Measurements from ENCODE around the gene KLF13. TPM values are rescaled to one million over a fixed set of nuclear protein-coding genes. Genes with fewer than 3 reads are reported as not detected.
A peak's percentile ranks its signal among the peaks of the same experiment; 100 is the strongest.

The KLF13 gene
- polyA plus RNA-seq, 2 donors, result 9.0 to 20.9 TPM

GRCh38 chr15:31330111-31330785 is 3.6 kb downstream of the KLF13 start:
- H3K27ac ChIP-seq (ENCODE audit: low read depth in 2 of 2, low read length in 1 of 2), result peak overlapping the region; percentile 48 to 99
- no peak overlapping the region for H3K4me3 ChIP-seq (ENCODE audit: low read depth in 1 of 2, low read length in 2 of 2)
- peaks cover 0 to 2% of the 10 kb centered on the region in 2 donors for H3K36me3 ChIP-seq (ENCODE audit: control insufficient read depth in 2 of 2, insufficient read depth in 2 of 2, low read length in 1 of 2)
- H3K4me1 ChIP-seq (ENCODE audit: control insufficient read depth in 2 of 2, insufficient read depth in 2 of 2, low read length in 1 of 2), result peaks cover 13 to 20% of the 10 kb centered on the region in 2 donors
- no peaks in the 10 kb centered on the region for H3K27me3 ChIP-seq (ENCODE audit: control insufficient read depth in 1 of 2, insufficient read depth in 2 of 2, low read length in 2 of 2)
- H3K9me3 ChIP-seq (ENCODE audit: control insufficient read depth in 2 of 2, insufficient read depth in 1 of 2, low read depth in 1 of 2, low read length in 1 of 2), result no peaks in the 10 kb centered on the region
- 49 to 55% methylated on average over 10 of the region's 10 CpGs for WGBS, 2 donors

DNA sequence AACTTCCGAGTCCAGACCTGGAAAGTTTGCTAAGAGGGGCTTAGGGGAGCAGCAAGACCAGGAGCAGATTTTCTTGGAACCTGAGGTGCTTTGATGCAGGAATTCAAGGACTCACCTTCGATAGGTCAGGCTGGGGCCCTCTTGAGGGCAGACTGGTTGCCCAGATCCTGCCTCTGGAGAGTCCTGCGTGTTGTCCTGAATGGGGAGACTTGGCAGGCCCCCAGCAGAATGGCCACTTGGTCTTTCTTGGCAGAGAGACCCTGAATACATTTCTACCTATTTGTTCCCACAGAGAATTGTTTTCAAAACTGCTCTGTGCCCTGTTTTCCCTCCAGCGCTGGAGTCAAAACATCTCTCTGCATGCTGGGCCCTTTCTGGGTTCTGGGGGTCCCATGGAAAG is 4.2 kb downstream of the KLF13 start:
- Histone ChIP-seq H3K9me3 (ENCODE audit: control insufficient read depth in 2 of 2, insufficient read depth in 1 of 2, low read depth in 1 of 2, low read length in 1 of 2) (no peaks in the 10 kb centered on the region), H3K4me1 (ENCODE audit: control insufficient read depth in 2 of 2, insufficient read depth in 2 of 2, low read length in 1 of 2) (peaks cover 19 to 24% of the 10 kb centered on the region in 2 donors), H3K36me3 (ENCODE audit: control insufficient read depth in 2 of 2, insufficient read depth in 2 of 2, low read length in 1 of 2) (peaks cover 0 to 2% of the 10 kb centered on the region in 2 donors), H3K27ac (ENCODE audit: low read depth in 2 of 2, low read length in 1 of 2) (no peak overlapping the region), H3K4me3 (ENCODE audit: low read depth in 1 of 2, low read length in 2 of 2) (no peak overlapping the region), H3K27me3 (ENCODE audit: control insufficient read depth in 1 of 2, insufficient read depth in 2 of 2, low read length in 2 of 2) (no peaks in the 10 kb centered on the region)
- WGBS, 2 donors, result 53 to 70% methylated on average over 4 of the region's 4 CpGs

GRCh38 chr15:31331389-31331788 is 4.8 kb downstream of the KLF13 start:
- H3K4me1 ChIP-seq (ENCODE audit: control insufficient read depth in 2 of 2, insufficient read depth in 2 of 2, low read length in 1 of 2), result peaks cover 21 to 29% of the 10 kb centered on the region in 2 donors
- H3K4me3 ChIP-seq (ENCODE audit: low read depth in 1 of 2, low read length in 2 of 2), result no peak overlapping the region
- no peak overlapping the region for H3K27ac ChIP-seq (ENCODE audit: low read depth in 2 of 2, low read length in 1 of 2)
- peaks cover 0 to 2% of the 10 kb centered on the region in 2 donors for H3K36me3 ChIP-seq (ENCODE audit: control insufficient read depth in 2 of 2, insufficient read depth in 2 of 2, low read length in 1 of 2)
- no peaks in the 10 kb centered on the region for H3K9me3 ChIP-seq (ENCODE audit: control insufficient read depth in 2 of 2, insufficient read depth in 1 of 2, low read depth in 1 of 2, low read length in 1 of 2)
- no peaks in the 10 kb centered on the region for H3K27me3 ChIP-seq (ENCODE audit: control insufficient read depth in 1 of 2, insufficient read depth in 2 of 2, low read length in 2 of 2)
- 73 to 79% methylated on average over 5 of the region's 5 CpGs for WGBS, 2 donors

DNA sequence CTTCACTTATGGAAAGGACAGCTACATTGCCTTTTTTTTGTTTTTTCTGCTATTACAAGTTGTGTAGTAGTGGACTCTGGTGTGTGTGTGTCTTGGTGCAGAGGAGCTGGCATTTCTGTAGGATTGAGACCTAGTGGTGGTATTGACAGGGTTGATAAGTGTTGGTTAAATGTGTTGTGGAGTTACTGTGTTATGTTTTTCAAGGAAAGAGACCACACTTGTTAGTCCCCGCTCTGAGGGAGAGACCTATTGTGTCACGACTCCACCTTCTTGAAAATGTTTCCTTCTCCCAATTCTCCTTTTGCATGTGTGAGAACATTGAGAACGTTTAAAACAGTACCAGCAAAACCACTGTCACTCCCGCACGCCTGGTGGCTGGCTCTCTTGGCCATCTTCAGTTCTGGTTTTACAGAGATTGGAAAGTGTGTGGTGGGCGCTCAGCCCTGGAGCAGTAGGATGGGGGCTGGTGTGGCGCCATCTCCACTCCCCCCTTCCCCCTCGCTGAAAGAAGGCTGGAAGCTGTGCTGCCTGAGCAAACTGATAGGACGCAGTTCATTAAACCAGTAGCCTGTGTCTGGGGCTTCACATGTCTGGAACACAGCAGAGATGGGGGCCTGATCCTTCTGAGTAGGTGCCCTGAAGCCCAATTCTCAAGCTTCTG is 5.5 kb downstream of the KLF13 start:
- Histone ChIP-seq H3K4me3 (ENCODE audit: low read depth in 1 of 2, low read length in 2 of 2) (no peak overlapping the region), H3K9me3 (ENCODE audit: control insufficient read depth in 2 of 2, insufficient read depth in 1 of 2, low read depth in 1 of 2, low read length in 1 of 2) (no peaks in the 10 kb centered on the region), H3K4me1 (ENCODE audit: control insufficient read depth in 2 of 2, insufficient read depth in 2 of 2, low read length in 1 of 2) (peaks cover 24 to 35% of the 10 kb centered on the region in 2 donors), H3K27me3 (ENCODE audit: control insufficient read depth in 1 of 2, insufficient read depth in 2 of 2, low read length in 2 of 2) (no peaks in the 10 kb centered on the region), H3K36me3 (ENCODE audit: control insufficient read depth in 2 of 2, insufficient read depth in 2 of 2, low read length in 1 of 2) (peaks cover 0 to 2% of the 10 kb centered on the region in 2 donors), H3K27ac (ENCODE audit: low read depth in 2 of 2, low read length in 1 of 2) (no peak overlapping the region)
- 57 to 70% methylated on average over 9 of the region's 9 CpGs for WGBS, 2 donors

DNA sequence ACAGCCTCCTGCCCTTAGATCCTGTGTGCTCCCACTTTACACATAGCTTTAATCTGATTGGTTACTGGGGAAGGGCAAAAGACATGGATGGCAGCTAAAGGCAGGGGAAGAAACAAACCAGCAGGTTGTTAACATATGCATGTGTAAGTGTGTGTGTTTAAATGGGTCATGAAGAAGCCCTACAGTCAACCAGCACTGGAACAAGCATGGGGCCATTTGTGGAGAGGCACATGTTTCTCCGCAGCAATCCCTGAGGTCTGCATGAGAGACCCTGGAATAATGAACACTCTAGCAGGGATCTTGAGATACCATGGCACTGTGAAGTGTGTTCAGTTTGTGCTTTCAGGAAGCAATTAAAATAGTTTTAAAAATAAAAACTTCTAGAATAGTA is 6.0 kb downstream of the KLF13 start:
- Histone ChIP-seq H3K27me3 (ENCODE audit: control insufficient read depth in 1 of 2, insufficient read depth in 2 of 2, low read length in 2 of 2) (no peaks in the 10 kb centered on the region), H3K36me3 (ENCODE audit: control insufficient read depth in 2 of 2, insufficient read depth in 2 of 2, low read length in 1 of 2) (peaks cover 0 to 2% of the 10 kb centered on the region in 2 donors), H3K4me1 (ENCODE audit: control insufficient read depth in 2 of 2, insufficient read depth in 2 of 2, low read length in 1 of 2) (peaks cover 25 to 35% of the 10 kb centered on the region in 2 donors), H3K9me3 (ENCODE audit: control insufficient read depth in 2 of 2, insufficient read depth in 1 of 2, low read depth in 1 of 2, low read length in 1 of 2) (no peaks in the 10 kb centered on the region), H3K27ac (ENCODE audit: low read depth in 2 of 2, low read length in 1 of 2) (no peak overlapping the region), H3K4me3 (ENCODE audit: low read depth in 1 of 2, low read length in 2 of 2) (no peak overlapping the region)
- 95 to 96% methylated on average over 1 of the region's 1 CpG for WGBS, 2 donors

GRCh38 chr15:31333119-31333518 is 6.5 kb downstream of the KLF13 start:
- 74 to 83% methylated on average over 4 of the region's 4 CpGs for WGBS, 2 donors
- Histone ChIP-seq H3K27ac (ENCODE audit: low read depth in 2 of 2, low read length in 1 of 2) (no peak overlapping the region), H3K9me3 (ENCODE audit: control insufficient read depth in 2 of 2, insufficient read depth in 1 of 2, low read depth in 1 of 2, low read length in 1 of 2) (no peaks in the 10 kb centered on the region), H3K27me3 (ENCODE audit: control insufficient read depth in 1 of 2, insufficient read depth in 2 of 2, low read length in 2 of 2) (no peaks in the 10 kb centered on the region), H3K4me1 (ENCODE audit: control insufficient read depth in 2 of 2, insufficient read depth in 2 of 2, low read length in 1 of 2) (peaks cover 26 to 36% of the 10 kb centered on the region in 2 donors), H3K36me3 (ENCODE audit: control insufficient read depth in 2 of 2, insufficient read depth in 2 of 2, low read length in 1 of 2) (peaks cover 0 to 2% of the 10 kb centered on the region in 2 donors), H3K4me3 (ENCODE audit: low read depth in 1 of 2, low read length in 2 of 2) (no peak overlapping the region)

DNA sequence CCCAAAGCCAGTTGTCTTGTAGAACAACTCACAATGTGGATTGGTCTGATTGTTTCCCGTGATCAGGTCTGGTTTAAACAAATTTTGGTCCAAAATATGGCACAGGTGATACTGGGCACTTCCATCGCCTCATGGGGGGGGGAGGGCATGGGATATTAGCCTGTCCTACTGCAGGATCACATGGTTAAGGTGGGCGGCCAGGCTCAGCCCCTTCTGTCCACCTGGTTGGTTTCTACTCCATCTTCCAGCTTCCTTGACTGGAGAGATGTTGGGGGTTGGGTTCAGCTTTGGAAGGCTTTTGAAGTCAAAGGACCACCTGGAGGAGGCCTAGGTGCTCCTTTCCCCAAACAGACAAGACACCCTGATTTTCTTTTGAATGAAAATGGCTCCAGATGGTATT is 7.2 kb downstream of the KLF13 start:
- WGBS, 2 donors, result 92 to 95% methylated on average over 3 of the region's 3 CpGs
- Histone ChIP-seq H3K4me3 (ENCODE audit: low read depth in 1 of 2, low read length in 2 of 2) (no peak overlapping the region), H3K4me1 (ENCODE audit: control insufficient read depth in 2 of 2, insufficient read depth in 2 of 2, low read length in 1 of 2) (peaks cover 32 to 43% of the 10 kb centered on the region in 2 donors), H3K27ac (ENCODE audit: low read depth in 2 of 2, low read length in 1 of 2) (no peak overlapping the region), H3K9me3 (ENCODE audit: control insufficient read depth in 2 of 2, insufficient read depth in 1 of 2, low read depth in 1 of 2, low read length in 1 of 2) (no peaks in the 10 kb centered on the region), H3K36me3 (ENCODE audit: control insufficient read depth in 2 of 2, insufficient read depth in 2 of 2, low read length in 1 of 2) (peaks cover 0 to 2% of the 10 kb centered on the region in 2 donors), H3K27me3 (ENCODE audit: control insufficient read depth in 1 of 2, insufficient read depth in 2 of 2, low read length in 2 of 2) (no peaks in the 10 kb centered on the region)

GRCh38 chr15:31335989-31336592 is 9.5 kb downstream of the KLF13 start:
- Histone ChIP-seq H3K27ac (ENCODE audit: low read depth in 2 of 2, low read length in 1 of 2) (peak overlapping the region in 1 of 2 donors; percentile 52), H3K9me3 (ENCODE audit: control insufficient read depth in 2 of 2, insufficient read depth in 1 of 2, low read depth in 1 of 2, low read length in 1 of 2) (no peaks in the 10 kb centered on the region), H3K36me3 (ENCODE audit: control insufficient read depth in 2 of 2, insufficient read depth in 2 of 2, low read length in 1 of 2) (no peaks in the 10 kb centered on the region), H3K4me1 (ENCODE audit: control insufficient read depth in 2 of 2, insufficient read depth in 2 of 2, low read length in 1 of 2) (peaks cover 39 to 48% of the 10 kb centered on the region in 2 donors), H3K27me3 (ENCODE audit: control insufficient read depth in 1 of 2, insufficient read depth in 2 of 2, low read length in 2 of 2) (no peaks in the 10 kb centered on the region), H3K4me3 (ENCODE audit: low read depth in 1 of 2, low read length in 2 of 2) (no peak overlapping the region)
- 75% methylated on average over 9 of the region's 9 CpGs for WGBS, 2 donors

DNA sequence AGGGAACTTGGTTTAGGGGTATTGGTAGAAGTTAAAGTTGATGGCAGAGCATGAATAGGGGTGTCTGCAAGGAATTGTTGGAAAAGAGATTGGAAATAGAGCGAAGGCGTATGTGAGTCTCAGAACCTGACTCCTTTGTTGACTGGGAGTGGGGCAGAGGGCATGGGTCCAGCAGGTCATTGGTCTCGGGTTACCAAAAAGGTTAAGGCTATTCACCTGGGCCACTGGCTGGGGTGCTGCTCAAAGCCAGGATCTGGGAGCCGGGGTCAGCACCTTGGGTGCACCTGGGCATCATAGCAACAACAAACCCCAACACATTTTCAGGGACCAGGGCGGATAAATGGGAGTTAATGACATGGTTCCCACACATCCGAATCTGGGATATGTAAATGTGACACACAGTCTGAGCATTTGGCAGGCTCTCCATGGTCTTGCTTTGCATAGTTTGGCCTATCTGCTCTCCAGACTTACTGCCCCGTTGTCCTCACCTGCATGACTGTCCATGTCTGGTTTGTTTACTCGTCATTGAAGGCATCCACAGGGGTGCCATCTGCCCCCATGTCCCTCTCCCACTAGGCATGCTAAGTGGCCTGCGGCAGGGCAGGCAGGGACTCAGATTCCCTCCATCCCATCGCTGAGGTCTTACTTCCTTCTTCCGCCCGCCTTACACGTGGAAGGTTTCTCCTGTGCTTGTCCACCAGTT is 10.1 kb downstream of the KLF13 start:
- Histone ChIP-seq H3K27me3 (ENCODE audit: control insufficient read depth in 1 of 2, insufficient read depth in 2 of 2, low read length in 2 of 2) (no peaks in the 10 kb centered on the region), H3K36me3 (ENCODE audit: control insufficient read depth in 2 of 2, insufficient read depth in 2 of 2, low read length in 1 of 2) (no peaks in the 10 kb centered on the region), H3K4me1 (ENCODE audit: control insufficient read depth in 2 of 2, insufficient read depth in 2 of 2, low read length in 1 of 2) (peaks cover 36 to 44% of the 10 kb centered on the region in 2 donors), H3K27ac (ENCODE audit: low read depth in 2 of 2, low read length in 1 of 2) (no peak overlapping the region), H3K4me3 (ENCODE audit: low read depth in 1 of 2, low read length in 2 of 2) (no peak overlapping the region), H3K9me3 (ENCODE audit: control insufficient read depth in 2 of 2, insufficient read depth in 1 of 2, low read depth in 1 of 2, low read length in 1 of 2) (no peaks in the 10 kb centered on the region)
- 77 to 82% methylated on average over 13 of the region's 13 CpGs for WGBS, 2 donors

Measured in esophagus (tissue), 2 donors.